ENCODE measurements around the gene IL15.
"Not testable (repeated sequence)": the region's sequence is repeated elsewhere in the genome, so short reads cannot be mapped to it uniquely, and the experiment has no call there.

IL15 gene

DNA sequence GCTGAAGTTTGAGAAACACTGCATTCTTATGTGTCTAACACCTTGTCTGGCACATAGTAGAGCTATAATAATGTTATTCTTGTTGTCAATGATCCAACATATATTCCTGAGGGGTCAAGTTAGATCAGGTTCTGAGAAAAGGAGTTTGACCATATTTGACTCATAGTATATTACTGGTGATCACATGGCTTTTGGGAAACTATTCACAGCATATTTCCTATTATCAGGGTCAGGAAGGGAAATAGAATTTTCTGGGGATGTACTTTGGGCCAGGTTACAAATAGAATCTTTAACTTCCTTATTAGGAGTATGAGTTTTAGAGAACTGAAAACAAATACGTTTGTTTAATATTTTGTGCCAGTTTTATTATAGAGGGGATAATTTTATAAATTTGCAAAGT, 11.6 kb downstream of the IL15 start:
- no peak for DNase-seq

DNA sequence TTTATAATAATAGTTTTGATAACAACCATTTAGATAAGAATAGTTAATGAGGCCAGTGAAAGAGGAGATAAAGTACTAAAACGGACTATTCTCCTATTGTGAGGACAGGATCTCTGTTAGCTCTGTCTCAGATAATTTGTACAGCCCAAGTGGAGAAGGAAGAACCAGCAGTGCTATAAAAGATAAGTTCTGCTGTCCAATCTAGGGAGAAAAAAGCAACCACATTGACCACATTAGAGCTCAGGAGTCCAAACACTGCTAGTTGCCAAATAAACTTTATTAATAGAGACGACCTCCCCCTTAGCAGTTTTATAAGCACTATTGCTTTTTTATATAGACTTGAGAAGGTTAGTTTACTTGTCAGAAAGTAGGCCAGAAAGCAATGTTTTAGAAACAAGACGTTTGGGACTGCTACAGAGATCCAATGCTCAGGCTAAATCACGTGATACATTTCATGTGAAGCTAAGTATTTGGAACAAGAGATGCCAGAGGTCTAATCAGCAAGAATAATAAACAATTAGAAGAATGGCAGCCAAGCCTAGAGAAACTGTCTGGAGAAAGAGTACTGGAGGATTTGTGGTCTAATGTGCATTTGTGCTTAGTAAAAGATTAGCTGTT, 15.9 kb downstream of the IL15 start:
- DNase-seq: no peak

DNA sequence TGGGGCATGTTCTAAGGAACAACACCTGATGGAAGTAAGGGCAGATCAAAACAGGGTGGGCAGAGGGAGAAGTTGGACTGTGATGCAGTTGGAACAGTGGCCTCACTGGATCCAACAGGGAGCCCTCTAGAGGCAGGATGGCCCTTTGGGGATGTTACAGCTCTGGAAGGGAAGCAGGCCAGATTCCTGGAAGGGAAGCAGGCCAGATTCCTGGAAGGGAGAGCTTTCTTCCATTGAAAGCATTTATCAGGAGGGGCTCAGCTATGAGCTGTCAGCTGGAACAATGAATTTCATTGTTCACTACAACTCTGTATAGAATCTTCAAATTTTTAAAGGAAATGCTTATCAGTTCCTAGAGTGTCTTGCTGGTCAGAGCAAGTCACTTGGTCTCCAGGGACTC, 17.7 kb downstream of the IL15 start:
- no peak for DNase-seq

DNA sequence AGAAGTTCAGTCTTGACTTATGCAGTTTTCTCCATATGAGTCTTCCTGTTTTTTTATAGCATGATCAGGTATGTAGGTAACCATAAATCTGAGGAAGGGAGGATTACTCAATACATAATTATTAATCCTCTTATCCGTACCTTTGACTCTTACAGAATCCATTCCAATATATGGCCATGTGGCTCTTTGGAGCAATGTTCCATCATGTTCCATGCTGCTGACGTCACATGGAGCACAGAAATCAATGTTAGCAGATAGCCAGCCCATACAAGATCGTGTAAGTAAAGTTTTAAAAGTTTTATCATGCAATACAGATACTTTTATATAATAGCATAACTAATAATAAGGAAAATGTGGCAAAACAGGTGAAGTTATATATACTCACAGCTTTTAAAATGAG, 19.6 kb downstream of the IL15 start:
- no peak for DNase-seq

DNA sequence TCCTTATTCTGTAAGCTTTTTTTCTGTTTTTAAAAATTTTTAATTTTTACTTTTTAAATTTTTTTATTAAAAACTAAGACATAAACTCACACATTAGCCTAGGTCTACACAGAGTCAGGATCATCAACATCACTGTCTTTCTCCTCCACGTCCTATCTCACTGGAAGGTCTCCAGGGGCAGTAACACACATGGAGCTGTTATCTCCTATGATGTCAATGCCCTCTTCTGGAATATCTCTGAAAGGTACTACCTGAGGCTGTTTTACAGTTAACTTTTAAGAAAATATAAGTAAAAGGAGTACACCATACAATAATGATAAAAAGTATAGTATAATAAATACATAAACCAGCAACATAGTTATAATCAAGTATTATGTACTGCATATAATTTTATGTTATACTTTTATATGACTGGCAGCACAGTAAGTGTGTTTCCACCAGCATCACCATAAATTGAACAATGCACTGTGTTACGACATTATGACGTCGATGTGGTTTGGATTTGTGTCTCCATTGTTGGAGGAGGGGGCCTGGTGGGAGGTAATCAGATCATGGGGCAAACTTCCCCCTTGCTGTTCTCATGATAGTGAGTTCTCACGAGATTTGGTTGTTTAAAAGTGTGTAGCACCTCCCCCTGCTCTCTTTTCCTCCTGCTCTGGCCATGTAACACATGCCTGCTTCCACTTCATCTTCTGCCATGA, 21.3 kb downstream of the IL15 start:
- no peak for DNase-seq

DNA sequence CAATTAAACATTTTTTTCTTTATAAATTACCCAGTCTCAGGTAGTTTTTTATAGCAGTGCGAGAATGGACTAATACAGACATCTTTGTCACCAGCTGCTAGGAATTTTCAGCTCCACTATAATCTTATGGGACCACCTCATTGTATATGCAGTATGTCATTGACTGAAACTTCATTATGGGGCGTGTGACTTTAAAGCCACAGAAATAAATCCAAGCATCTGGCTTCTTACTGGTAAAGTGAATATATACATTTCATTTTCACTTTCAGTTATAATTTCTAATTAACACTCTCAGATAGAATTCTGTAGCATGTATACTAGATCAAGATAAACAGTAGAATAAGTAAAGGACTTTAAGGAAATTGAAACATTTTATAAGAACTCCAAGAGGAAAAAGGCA, 21.9 kb downstream of the IL15 start:
- DNase-seq: no peak

DNA sequence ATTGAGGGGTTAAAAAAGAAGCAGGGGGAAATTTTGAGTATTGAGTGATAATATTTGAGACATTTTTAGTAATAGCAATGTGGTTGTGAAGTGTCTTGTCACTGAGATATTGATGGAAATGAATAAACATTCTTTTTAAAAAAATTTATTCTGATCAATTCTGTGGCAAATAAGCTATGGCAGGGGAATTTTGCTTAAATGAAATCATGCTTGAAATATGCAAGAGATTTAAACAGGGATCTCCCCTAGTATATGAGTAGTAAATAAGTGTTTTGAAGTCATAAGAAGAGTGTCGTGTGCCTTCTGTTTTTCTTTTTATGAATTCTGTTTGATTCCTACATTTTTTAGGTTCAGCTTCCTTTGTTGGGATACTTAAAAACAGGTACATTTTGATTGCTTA, 23.2 kb downstream of the IL15 start:
- DNase-seq: no peak

DNA sequence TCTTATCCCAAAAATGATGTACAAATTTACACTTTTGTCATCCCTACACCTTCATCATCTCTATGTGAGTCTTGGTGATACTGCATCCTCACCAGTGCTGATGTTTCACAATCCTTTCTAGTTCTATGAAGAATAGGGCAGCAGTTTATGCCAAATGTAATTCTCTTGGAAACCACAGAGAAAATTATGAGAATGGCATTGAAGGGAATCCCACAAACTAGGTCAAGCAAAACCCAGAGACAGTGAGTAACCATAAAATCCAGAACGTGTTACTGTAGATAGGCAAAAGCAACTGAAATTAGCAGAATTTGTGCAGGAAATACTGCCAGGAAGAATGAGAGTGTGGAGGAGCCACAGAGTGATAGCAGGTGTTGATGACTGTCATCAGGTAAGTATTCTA, 24.5 kb downstream of the IL15 start:
- DNase-seq: no peak

DNA sequence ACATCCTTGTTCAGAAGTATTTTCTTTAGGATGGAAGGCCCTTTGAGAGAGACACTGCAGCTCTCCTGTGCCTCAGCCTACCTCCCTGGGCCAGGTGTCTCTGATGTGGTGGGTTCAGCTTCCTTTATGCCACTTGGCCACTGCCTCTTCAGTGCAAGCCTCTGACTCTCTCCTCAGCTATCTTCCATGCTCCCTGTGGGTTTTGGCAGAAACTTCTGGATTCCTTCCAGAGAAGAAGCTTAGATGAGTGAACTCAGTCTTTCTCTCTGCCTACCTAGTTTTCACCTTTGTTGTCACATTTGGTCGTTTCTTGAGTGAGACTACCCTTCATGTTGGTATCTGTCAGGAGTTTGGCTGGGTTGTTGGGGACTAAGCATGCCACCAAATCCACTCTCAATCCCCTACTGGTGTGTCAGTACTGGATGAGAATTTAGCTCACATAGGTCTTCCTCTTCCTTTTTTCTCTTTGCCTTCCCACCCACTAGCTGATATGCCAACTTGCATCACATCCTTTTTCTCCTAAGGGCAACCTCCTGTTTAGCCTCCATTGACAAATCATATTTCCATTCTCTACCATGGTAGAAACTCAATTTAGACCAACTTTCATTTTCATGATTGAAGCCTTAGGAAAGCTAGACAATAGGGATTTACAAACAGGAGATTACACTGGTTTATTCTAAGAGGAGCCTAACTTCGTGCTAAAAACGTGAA, 32.0 kb downstream of the IL15 start:
- DNase-seq: no peak

DNA sequence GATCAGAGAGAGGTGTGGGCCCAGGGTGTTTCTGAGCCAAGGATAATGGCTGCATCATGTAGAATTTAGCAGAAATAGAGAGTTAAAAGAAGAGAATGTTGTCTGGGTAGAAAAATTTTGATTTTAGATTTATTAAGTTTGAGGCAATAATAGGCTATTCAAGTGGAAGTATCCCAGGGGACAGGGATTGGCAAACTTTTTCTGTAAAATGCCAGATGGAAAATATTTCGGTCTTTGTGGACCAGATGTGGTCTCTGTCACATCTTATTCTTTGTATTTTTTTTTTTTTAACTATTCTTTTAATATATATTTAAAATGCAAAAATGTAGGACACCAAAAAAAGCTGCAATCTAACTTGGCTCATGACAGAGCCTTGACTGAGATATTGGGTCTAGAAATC, 33.1 kb downstream of the IL15 start:
- no peak for DNase-seq

DNA sequence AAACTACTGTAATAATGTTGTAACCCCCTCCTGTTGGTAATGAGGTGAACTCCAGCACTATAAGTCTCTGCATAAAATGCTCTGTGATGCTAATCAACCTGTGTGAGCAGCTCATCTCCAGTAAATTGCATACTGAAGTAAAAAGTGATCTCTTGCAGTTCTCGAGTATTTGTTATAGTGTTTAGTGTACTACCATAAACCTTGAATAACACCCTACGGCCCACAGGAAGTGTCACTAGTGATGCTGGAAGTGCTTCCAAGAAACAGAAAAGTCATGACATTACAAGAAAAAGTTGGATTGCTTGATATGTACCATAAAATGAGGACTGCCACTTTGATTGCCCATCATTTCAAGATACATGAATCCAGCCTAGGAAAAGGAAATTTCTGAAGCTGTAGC, 39.0 kb downstream of the IL15 start:
- no peak for DNase-seq

DNA sequence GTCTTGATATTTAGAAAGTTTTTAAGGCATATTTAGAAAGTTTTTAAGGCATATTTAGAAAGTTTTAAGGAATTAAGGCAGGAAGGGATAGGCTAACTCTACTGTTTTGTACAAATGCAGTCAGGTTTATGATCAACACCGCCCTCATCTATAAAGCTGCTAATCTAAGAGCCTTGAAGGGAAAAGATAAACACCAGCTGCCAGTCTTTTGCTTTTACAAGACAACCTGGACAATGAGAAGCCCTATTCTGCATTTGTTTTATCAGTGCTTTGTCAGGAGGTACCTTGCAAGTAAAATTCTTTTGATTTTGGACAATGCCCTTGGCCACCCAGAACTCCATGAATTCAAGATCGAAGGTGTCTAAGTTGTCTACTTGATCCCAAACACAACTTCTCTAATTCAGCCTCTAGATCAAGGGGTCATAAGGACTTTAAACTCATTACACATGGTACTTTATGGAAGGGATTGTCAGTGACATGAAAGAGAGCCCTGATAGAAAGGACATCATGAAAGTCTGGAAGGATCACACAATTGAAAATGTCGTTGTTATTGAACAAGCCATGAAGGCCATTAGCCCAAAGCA, 39.8 kb downstream of the IL15 start:
- no peak for DNase-seq

DNA sequence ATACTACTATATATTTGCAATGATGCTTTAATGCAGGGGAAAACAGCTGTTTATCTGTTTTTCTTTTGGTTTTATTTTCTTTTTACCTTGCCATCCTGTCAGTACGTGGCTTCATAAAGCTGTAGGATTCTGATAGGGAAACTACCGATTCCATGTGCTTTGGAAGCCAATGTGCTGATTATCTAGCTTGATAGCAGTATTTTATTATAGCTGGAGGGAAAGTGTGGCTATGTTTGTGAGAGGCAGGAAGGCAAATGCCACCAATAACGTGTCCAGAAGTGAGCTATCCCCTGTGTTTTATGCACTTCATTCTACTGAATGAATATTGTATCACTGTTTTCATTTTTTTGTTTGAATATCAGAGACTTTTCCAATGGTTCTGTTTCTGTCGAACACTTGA, 43.7 kb downstream of the IL15 start:
- no peak for DNase-seq

DNA sequence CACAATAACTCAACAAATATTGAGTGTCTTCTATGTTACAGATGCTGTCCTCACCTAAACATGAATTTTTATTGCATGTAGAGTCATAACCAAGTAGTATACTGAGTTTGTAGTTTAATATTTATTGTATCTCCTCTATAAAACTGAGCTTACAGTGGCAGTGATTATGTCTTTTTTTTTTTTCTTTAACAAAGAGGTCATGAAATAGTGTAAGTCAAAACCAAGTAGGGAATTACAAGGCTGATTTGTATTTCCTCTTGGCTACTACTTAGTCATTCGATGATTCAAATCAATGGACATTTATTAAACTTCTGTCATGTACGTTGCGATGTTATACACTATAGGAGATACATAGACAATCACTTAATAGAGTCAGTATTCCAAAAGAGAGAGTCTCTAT, 48.4 kb downstream of the IL15 start:
- DNase-seq: no peak

DNA sequence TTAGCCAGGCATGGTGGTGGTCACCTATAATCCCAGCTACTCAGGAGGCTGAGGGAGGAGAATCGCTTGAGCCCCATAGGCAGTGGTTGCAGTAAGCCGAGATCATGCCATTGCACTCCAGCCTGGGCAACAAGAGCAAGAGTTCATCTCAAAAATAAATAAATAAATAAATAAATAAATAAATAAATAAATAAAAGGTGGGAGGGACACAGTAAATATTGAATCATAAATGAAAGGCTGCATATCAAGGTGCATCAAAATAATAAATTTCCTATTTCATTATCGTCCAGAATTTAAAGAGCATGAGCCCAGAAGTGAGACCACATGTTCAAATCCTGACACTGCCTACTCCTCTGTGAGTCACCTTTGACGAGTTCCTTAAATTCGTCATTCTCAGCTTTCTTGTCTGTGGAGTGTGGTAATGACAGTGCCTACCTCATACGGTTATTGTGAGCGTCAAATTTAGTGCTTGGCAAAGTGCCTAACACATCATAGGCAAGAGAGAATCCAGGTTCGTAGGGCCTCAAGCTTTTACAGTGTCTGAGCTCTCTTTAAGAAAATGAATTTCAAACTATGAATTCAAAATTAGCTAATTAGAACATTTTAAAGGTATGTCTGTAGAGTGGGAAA, 49.9 kb downstream of the IL15 start:
- DNase-seq: no peak

DNA sequence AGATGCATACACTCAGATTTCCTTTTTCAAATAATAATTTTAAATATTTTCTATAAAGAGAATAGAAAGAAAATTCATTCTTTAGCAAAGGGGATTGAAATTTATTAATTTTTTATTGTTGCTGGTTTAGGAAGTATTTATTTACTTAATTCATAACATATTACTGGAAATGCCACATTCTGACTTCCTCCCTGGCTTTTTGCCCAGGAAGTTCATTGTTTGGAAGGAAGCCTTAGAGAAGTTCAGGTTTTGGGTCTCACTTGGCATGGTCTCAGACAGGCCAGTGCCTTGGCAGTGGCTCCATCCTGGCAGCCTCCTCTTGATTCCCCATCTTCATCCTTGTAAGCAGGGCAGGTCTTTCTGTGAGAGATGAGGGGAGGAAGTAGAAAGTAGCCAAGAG, 50.5 kb downstream of the IL15 start:
- no peak for DNase-seq

DNA sequence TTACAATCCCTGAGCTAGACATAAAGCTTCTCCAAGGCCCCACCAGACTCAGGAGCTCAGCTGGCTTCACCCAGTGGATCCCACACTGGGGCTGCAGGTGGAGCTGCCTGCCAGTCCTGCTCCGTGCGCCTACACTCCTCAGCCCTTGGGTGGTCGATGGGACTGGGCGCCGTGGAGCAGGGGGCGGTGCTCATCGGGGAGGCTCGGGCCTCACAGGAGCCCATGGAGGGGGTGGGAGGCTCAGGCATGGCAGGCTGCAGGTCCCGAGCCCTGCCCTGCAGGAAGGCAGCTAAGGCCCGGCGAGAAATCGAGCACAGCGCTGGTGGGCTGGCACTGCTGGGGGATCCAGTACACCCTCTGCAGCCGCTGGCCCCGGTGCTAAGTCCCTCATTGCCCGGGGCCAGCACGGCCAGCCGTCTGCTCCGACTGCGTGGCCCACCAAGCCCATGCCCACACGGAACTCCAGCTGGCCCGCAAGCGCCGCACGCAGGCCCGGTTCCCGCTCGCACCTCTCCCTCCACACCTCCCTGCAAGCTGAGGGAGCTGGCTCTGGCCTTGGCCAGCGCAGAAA, 53.4 kb downstream of the IL15 start:
- not testable (repeated sequence) for DNase-seq

DNA sequence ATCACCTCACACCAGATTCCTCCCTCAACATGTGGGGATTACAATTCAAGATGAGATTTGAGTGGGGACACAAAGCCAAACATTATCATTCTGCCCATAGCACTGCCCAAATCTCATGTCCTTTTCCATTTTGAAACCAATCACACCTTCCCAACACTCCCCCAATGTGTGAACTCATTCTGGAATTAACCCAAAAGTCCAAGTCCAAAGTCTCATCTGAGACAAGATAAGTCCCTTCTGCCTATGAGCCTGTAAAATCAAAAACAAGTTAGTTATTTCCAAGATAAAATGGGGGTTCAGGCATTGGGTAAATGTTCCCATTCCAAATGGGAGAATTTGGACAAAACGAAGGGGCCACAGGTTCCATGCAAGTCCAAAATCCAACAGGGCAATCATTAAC, 54.9 kb downstream of the IL15 start:
- DNase-seq: not testable (repeated sequence)

DNA sequence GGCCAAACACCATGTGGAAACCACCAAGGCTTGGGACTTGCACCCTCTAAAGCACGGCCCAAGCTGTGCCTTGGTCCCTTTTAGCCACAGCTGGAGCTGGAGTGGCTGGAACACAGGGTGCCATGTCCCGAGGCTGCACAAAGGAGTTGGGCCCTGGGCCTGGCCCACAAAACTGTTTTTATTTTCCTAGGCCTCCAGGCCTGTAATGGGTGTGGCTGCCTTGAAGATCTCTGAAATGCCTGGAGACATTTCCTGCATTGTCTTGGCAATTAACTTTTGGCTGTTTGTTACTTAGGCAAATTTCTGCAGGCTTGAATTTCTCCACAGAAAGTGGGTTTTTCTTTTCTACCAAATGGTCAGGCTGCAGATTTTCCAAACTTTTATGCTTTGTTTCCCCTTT, 55.7 kb downstream of the IL15 start:
- DNase-seq: no peak

DNA sequence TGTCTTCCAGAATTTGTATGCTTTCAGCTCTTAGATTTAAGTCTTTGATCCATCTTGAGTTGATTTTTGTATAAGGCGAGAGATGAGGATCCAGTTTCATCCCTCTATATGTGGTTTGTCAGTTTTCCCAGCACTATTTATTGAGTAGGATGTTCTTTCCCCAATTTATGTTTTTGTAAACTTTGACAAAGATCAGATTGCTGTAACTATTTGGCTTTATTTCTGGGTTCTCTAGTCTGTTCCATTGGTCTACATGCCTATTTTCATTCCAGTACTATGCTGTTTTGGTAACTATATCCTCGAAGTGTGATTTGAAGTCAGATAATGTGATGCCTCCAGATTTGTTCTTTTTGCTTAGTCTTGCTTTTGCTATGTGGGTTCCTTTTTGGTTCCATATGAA, 60.7 kb downstream of the IL15 start:
- no peak for DNase-seq

DNA sequence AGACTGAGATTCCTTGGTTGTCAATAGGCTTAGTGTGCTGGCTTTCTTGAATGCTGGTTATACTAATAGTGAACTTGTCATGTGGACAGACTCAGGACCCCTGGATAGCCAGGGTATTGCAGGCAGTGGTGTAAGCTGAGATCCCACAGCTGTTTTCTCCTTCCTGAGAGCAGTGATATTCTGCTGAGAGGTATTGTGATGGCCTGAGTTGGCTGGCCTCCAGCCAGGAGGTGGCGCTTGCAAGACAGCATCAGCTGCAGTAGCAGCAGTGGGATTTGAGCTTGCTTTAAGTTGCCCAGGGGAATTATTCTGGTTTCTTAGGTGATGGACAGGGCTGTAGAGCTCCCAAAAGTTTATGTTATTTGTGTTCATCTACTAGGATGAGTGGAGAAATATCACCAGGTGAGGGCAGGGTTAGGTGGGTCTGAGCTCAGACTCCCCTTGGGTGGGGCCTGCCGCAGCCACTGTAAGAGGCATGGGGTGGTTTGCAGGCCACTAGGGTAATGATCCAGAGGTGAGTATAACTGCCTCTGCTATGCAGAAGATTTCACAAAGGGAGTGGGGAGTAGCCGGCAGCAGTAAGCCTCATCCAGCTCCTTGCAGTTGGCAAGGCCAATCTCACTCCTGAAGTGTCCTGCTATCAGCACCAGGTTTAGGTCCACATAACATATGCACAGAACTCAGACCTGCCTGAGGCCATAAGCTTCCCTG, 66.2 kb downstream of the IL15 start:
- DNase-seq: no peak

DNA sequence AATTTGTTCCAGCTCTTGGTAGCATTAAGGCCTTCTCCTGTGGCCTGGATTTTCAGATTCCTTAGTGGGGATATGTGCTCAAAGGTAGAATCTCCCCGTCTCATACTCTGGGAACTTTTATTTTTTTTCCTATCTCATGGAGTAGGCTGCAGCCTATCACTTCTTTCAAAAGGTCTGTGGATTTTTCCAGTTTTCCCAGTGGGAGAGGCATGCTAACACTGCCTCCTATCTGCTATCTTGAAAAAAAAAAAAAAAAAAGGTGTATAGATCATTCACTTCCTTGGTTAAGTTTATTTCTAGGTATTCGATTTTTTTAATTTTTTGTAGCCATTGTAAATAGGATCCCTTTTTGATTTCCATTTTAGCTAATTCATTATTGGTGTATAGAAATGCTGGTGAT, 67.1 kb downstream of the IL15 start:
- DNase-seq: no peak
